Spleen (tissue), 11 donors: ENCODE data around the gene EPHB2. TPM values are rescaled to one million over a fixed set of nuclear protein-coding genes. Genes with fewer than 3 reads are reported as not detected.

Experiments used
- DNase-seq: peaks from one replicate; pipeline ENCODE4 v3.0.0-alpha.2; 2020
- H3K27ac ChIP-seq, 8 donors: fragments of 200-600 bp; sonication (generic) in 7 of 8; 1 replicate in 4 of 8; 2 replicates in 4 of 8; pipeline versions ENCODE4 v1.5.0 to v1.8.0; 2016 to 2021; ENCODE audit warnings: inconsistent platforms in 4 of 8, mild to moderate bottlenecking in 4 of 8, moderate library complexity in 1 of 8
- H3K27me3 ChIP-seq, 7 donors: fragments of 200-600 bp; sonication (generic) in 6 of 7; replicated peaks in 1 of 7; 1 replicate in 4 of 7; 2 replicates in 3 of 7; pipeline versions ENCODE4 v1.5.0 to v1.8.0; 2016 to 2021; ENCODE audit warnings: inconsistent platforms in 3 of 7, mild to moderate bottlenecking in 1 of 7
- H3K36me3 ChIP-seq, 6 donors: fragments of 200-600 bp; sonication (generic) in 5 of 6; 1 replicate in 4 of 6; 2 replicates in 2 of 6; pipeline versions ENCODE4 v1.5.0 to v1.8.0; 2016 to 2021; ENCODE audit warnings: inconsistent platforms in 2 of 6
- H3K4me1 ChIP-seq, 6 donors: fragments of 200-600 bp; sonication (generic) in 5 of 6; 1 replicate in 3 of 6; 2 replicates in 3 of 6; pipeline versions ENCODE4 v1.5.0 to v1.8.0; 2016 to 2021; ENCODE audit warnings: inconsistent platforms in 3 of 6
- H3K4me3 ChIP-seq, 8 donors: fragments of 200-600 bp; sonication (generic) in 7 of 8; 1 replicate in 4 of 8; 2 replicates in 4 of 8; pipeline versions ENCODE4 v1.5.0 to v1.8.0; 2016 to 2021; ENCODE audit warnings: inconsistent platforms in 4 of 8, mild to moderate bottlenecking in 4 of 8, moderate library complexity in 2 of 8
- H3K9me3 ChIP-seq, 8 donors: fragments of 200-600 bp; sonication (generic) in 7 of 8; 1 replicate in 4 of 8; 2 replicates in 4 of 8; pipeline versions ENCODE4 v1.5.0 to v1.8.0; 2016 to 2021; ENCODE audit warnings: inconsistent platforms in 4 of 8
- POLR2A ChIP-seq, 3 donors: fragments of 450-650 bp; IDR thresholded peaks; one replicate each; pipeline ENCODE4 v1.5.1; 2017; ENCODE audit warnings: antibody characterized with exemption in 3 of 3, mild to moderate bottlenecking in 1 of 3
- POLR2AphosphoS5 ChIP-seq, 3 donors: sonication (generic); formaldehyde crosslinking; IDR thresholded peaks; one replicate each; pipeline ENCODE4 v1.5.1; 2017; ENCODE audit warnings: antibody characterized with exemption in 3 of 3
- WGBS, 5 donors: extraction: QIAGEN DNeasy Blood & Tissue Kit in 3 of 5; methylation state at CpG; one replicate each; pipeline versions ENCODE4 v1.1.5 to v1.1.7; 2013 to 2018; 5-methylcytosine and 5-hydroxymethylcytosine counted together
- intact Hi-C: fragments of 100-400 bp; cut with DNase I; formaldehyde crosslinking; loops from one replicate; pipeline ENCODE4 v1.15.0; 2023; ENCODE audit warnings: low total_unique reads
- polyA plus RNA-seq, 3 donors: library from polyadenylated mRNA; stranded (reverse); fragments of 200-250 nt; gene quantifications; one replicate each; pipeline ENCODE4 v1.2.1, GENCODE V29; 2013
- total RNA-seq, 7 donors: library from RNA; depleted of rRNA in 3 of 7; stranded (reverse); fragments of >200 nt in 3 of 7; fragmentation: NEBNext Ultra II Directional in 4 of 7; extraction: Animal tissue kit (Norgen Biotek cat#: 25700) in 4 of 7; gene quantifications; one replicate each; pipeline versions ENCODE4 v1.1.0 to v1.2.1, GENCODE V29; 2016 to 2021
- TF ChIP-seq, protein P1 (sequence below), 11 experiments: fragments of 200-600 bp in 7 of 11; fragments of 450-650 bp in 4 of 11; sonication (generic) in 4 of 11; IDR thresholded peaks in 8 of 11; conservative IDR thresholded peaks in 3 of 11; 1 replicate in 7 of 11; 2 replicates in 4 of 11; pipeline versions ENCODE4 v1.4.0 to v1.8.0; 2016 to 2021; ENCODE audit warnings: antibody characterized with exemption in 11 of 11, inconsistent platforms in 4 of 11, mild to moderate bottlenecking in 1 of 11
- donor health status: healthy with polysubstance abuse.
- donor health status: DM: no; HTN: no; CAD: no; lungs with moderate emphysema.
- donor health status: DM: no; HTN: no; CAD: no.
- donor health status: Bipolar disorder and iron deficiency.
- donor health status: healthy.
- donor health status: DM: no; HTN: no; CAD: no.
- donor health status: DM: yes; HTN: yes; CAD: no.

Gene EPHB2
- total and polyA plus RNA-seq, 10 donors = 0.67 to 9.3 (median 6.3) TPM

GRCh38 chr1:22818061-22818770 lies 107.6 kb downstream of the EPHB2 start:
- Histone ChIP-seq H3K27me3 (peaks cover 0 to 7% (median 0%) of the 10 kb centered on the region in 7 donors), H3K4me1 (no peaks in the 10 kb centered on the region), H3K36me3 (no peaks in the 10 kb centered on the region), H3K9me3 (no peaks in the 10 kb centered on the region), H3K27ac (no peak overlapping the region), H3K4me3 (no peak overlapping the region)
- intact Hi-C loops = no loop called here
- no peak for TF ChIP-seq POLR2A (IDR thresholded peaks at IDR 0.05)
- TF ChIP-seq, protein P1, sequence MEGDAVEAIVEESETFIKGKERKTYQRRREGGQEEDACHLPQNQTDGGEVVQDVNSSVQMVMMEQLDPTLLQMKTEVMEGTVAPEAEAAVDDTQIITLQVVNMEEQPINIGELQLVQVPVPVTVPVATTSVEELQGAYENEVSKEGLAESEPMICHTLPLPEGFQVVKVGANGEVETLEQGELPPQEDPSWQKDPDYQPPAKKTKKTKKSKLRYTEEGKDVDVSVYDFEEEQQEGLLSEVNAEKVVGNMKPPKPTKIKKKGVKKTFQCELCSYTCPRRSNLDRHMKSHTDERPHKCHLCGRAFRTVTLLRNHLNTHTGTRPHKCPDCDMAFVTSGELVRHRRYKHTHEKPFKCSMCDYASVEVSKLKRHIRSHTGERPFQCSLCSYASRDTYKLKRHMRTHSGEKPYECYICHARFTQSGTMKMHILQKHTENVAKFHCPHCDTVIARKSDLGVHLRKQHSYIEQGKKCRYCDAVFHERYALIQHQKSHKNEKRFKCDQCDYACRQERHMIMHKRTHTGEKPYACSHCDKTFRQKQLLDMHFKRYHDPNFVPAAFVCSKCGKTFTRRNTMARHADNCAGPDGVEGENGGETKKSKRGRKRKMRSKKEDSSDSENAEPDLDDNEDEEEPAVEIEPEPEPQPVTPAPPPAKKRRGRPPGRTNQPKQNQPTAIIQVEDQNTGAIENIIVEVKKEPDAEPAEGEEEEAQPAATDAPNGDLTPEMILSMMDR (IDR thresholded peaks at IDR 0.05 in 8 of 11, conservative IDR thresholded peaks at IDR 0.05 in 3 of 11) = no peak
- TF ChIP-seq POLR2AphosphoS5 (IDR thresholded peaks at IDR 0.05) = no peak
- 68 to 74% (median 71%) methylated on average over 11 of the region's 11 CpGs for WGBS, 5 donors
- peak; percentile 41 for DNase-seq

DNA sequence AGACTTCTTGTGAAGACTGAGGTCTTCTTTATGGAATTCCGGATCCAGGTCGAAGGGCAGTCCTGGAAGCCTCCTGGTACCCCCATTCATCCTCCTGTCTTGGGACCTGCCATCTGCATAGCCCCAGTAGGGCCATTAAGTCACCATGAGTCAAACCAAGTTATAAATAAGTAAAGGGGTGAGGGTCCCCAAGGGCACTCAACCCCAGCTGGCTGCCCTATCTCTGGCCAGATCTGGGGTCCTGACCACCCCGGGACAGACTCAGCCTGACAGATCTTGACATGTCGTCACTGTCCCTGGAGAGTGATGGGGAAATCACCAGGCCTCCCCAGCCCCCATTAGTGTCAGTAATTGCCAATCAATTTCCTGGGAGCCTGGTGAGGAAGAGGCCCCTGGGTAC lies 108.7 kb downstream of the EPHB2 start:
- Histone ChIP-seq H3K9me3 (no peaks in the 10 kb centered on the region), H3K27me3 (peaks cover 0 to 8% (median 0%) of the 10 kb centered on the region in 7 donors), H3K36me3 (no peaks in the 10 kb centered on the region), H3K4me3 (no peak overlapping the region), H3K4me1 (no peaks in the 10 kb centered on the region), H3K27ac (no peak overlapping the region)
- intact Hi-C loops = no loop called here
- 70 to 89% (median 82%) methylated on average over 4 of the region's 4 CpGs for WGBS, 5 donors
- no peak for TF ChIP-seq POLR2A (IDR thresholded peaks at IDR 0.05)
- TF ChIP-seq POLR2AphosphoS5 (IDR thresholded peaks at IDR 0.05) = no peak
- TF ChIP-seq, protein P1 (IDR thresholded peaks at IDR 0.05 in 8 of 11, conservative IDR thresholded peaks at IDR 0.05 in 3 of 11) = no peak
- no peak for DNase-seq

GRCh38 chr1:22821027-22821426 lies 110.4 kb downstream of the EPHB2 start:
- no peaks in the 10 kb centered on the region for H3K36me3 ChIP-seq
- H3K4me1 ChIP-seq = no peaks in the 10 kb centered on the region
- H3K4me3 ChIP-seq = no peak overlapping the region
- H3K27me3 ChIP-seq = peaks cover 0 to 12% (median 0%) of the 10 kb centered on the region in 7 donors
- TF ChIP-seq, protein P1 (IDR thresholded peaks at IDR 0.05 in 8 of 11, conservative IDR thresholded peaks at IDR 0.05 in 3 of 11) = no peak
- TF ChIP-seq POLR2AphosphoS5 (IDR thresholded peaks at IDR 0.05) = no peak
- no peak for TF ChIP-seq POLR2A (IDR thresholded peaks at IDR 0.05)
- H3K27ac ChIP-seq = no peak overlapping the region
- no peak for DNase-seq
- intact Hi-C loops = no loop called here
- WGBS, 5 donors = 44 to 64% (median 53%) methylated on average over 5 of the region's 5 CpGs
- H3K9me3 ChIP-seq = no peaks in the 10 kb centered on the region

GRCh38 chr1:22822371-22822770 lies 111.7 kb downstream of the EPHB2 start:
- H3K4me1 ChIP-seq = no peaks in the 10 kb centered on the region
- TF ChIP-seq POLR2A (IDR thresholded peaks at IDR 0.05) (no peak), POLR2AphosphoS5 (IDR thresholded peaks at IDR 0.05) (no peak)
- TF ChIP-seq, protein P1 (IDR thresholded peaks at IDR 0.05 in 8 of 11, conservative IDR thresholded peaks at IDR 0.05 in 3 of 11) = no peak
- H3K4me3 ChIP-seq = no peak overlapping the region
- no peak overlapping the region for H3K27ac ChIP-seq
- no peaks in the 10 kb centered on the region for H3K36me3 ChIP-seq
- no peaks in the 10 kb centered on the region for H3K9me3 ChIP-seq
- intact Hi-C loops = no loop called here
- peak; percentile 41 for DNase-seq
- 50 to 100% (median 74%) methylated on average over 1 of the region's 1 CpG for WGBS, 5 donors
- H3K27me3 ChIP-seq = peaks cover 0 to 12% (median 0%) of the 10 kb centered on the region in 7 donors
